ENCODE results near the gene DACH1.

The DACH1 gene

DNA sequence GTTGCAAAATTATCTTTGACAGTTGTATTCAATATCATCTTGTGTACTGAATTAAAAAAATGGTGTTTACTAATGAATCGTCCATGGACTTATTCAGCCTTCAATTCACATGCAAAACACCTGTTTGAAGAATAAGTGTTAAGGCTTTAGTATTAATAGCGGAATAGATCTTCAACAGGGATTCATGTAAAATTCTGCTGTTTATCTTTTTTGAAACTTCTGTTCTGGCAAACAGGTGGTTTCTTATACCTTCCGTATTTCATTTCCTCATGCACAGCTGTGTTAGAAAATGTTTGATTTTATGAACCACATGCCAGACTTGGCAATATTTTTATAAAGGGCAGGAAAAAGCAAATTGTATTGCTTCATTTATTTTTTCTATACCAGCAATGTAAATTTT lies 255.7 kb downstream of the DACH1 start:
- no peak overlapping the region for H3K4me3 ChIP-seq (ENCODE audit: low read depth, low read length)
- no peak for TF ChIP-seq MYC (IDR thresholded peaks at IDR 0.05; ENCODE audit: low read depth, low read length)
- TF ChIP-seq, protein P1, sequence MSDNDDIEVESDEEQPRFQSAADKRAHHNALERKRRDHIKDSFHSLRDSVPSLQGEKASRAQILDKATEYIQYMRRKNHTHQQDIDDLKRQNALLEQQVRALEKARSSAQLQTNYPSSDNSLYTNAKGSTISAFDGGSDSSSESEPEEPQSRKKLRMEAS (IDR thresholded peaks at IDR 0.05; ENCODE audit: low read depth, low read length), result 0 out of 2 replicates have a peak, but pooled peaks have one; percentile 7
- DNase-seq (ENCODE audit: low read depth), result no peak

DNA sequence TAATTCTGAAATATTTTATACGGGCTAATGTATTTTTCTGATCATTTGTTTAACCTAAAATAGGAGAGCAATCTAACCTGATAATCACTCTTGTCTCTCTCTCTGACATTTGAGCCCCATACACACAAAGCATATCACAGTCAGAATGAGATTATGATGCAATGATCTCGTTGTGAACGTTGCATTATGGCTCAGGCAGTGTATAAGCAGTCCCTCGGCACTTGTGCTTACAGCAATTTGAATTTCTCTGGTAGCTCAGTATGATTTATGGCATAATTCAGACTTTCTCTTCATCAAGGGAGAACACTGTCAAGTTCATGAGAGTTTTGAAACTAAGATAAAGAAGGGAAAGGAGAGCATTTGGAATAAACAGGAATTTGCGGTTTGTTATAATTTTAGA lies 256.1 kb downstream of the DACH1 start:
- no peak overlapping the region for H3K4me3 ChIP-seq (ENCODE audit: low read depth, low read length)
- DNase-seq (ENCODE audit: low read depth), result peak; percentile 29
- TF ChIP-seq MYC (IDR thresholded peaks at IDR 0.05; ENCODE audit: low read depth, low read length) (peak; percentile 49), POLR2A (IDR thresholded peaks at IDR 0.05; ENCODE audit: extremely low read depth, insufficient read length) (no peak)
- TF ChIP-seq, protein P1 (IDR thresholded peaks at IDR 0.05; ENCODE audit: low read depth, low read length), result peak; percentile 39; the same call in 1 of the 2 replicates

DNA sequence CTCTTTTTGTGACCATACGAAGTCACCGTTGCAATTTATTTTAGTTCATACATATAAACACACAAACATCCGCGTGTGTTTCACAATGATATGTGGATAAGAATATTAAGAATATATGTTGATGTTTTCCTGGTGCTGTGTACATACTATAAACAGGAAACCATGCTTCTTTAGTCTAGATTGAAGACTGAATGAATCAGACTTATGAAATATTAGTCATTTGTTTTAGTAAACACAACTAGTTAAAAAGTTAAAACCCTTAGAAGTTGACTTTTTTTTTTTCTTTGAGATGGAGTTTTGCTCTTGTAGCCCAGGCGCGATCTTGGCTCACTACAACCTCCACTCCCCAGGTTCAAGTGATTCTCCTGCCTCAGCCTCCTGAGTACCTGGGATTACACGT lies 257.7 kb downstream of the DACH1 start:
- H3K4me3 ChIP-seq (ENCODE audit: low read depth, low read length), result no peak overlapping the region
- no peak for TF ChIP-seq MYC (IDR thresholded peaks at IDR 0.05; ENCODE audit: low read depth, low read length)
- TF ChIP-seq, protein P2, sequence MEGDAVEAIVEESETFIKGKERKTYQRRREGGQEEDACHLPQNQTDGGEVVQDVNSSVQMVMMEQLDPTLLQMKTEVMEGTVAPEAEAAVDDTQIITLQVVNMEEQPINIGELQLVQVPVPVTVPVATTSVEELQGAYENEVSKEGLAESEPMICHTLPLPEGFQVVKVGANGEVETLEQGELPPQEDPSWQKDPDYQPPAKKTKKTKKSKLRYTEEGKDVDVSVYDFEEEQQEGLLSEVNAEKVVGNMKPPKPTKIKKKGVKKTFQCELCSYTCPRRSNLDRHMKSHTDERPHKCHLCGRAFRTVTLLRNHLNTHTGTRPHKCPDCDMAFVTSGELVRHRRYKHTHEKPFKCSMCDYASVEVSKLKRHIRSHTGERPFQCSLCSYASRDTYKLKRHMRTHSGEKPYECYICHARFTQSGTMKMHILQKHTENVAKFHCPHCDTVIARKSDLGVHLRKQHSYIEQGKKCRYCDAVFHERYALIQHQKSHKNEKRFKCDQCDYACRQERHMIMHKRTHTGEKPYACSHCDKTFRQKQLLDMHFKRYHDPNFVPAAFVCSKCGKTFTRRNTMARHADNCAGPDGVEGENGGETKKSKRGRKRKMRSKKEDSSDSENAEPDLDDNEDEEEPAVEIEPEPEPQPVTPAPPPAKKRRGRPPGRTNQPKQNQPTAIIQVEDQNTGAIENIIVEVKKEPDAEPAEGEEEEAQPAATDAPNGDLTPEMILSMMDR (IDR thresholded peaks at IDR 0.05; ENCODE audit: low read depth, low read length), result no peak
- no peak for TF ChIP-seq POLR2A (IDR thresholded peaks at IDR 0.05; ENCODE audit: extremely low read depth, insufficient read length)
- TF ChIP-seq, protein P1 (IDR thresholded peaks at IDR 0.05; ENCODE audit: low read depth, low read length), result no peak
- no peak for DNase-seq (ENCODE audit: low read depth)

DNA sequence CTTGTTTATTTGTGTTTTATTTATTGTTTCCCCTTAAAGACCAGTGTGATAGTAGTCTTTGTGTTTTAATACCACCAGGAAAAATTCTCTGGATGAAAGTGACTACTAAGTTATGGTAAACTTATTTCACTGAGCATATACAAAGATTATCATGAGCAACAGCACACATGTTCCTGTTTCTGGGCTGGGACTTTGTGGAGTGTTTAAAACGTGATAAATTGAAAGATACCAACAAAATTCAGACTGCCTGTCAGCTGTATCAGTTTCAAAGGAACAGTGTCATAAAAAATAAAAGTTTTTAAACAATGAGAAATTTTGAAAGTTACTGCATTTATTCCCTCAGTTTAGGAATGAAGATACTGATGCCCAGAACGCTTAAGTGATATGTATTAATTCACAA lies 259.4 kb downstream of the DACH1 start:
- no peak for DNase-seq (ENCODE audit: low read depth)
- TF ChIP-seq POLR2A (IDR thresholded peaks at IDR 0.05; ENCODE audit: extremely low read depth, insufficient read length) (no peak), MYC (IDR thresholded peaks at IDR 0.05; ENCODE audit: low read depth, low read length) (no peak)
- TF ChIP-seq, protein P1 (IDR thresholded peaks at IDR 0.05; ENCODE audit: low read depth, low read length), result no peak
- TF ChIP-seq, protein P2 (IDR thresholded peaks at IDR 0.05; ENCODE audit: low read depth, low read length), result no peak
- no peak overlapping the region for H3K4me3 ChIP-seq (ENCODE audit: low read depth, low read length)

DNA sequence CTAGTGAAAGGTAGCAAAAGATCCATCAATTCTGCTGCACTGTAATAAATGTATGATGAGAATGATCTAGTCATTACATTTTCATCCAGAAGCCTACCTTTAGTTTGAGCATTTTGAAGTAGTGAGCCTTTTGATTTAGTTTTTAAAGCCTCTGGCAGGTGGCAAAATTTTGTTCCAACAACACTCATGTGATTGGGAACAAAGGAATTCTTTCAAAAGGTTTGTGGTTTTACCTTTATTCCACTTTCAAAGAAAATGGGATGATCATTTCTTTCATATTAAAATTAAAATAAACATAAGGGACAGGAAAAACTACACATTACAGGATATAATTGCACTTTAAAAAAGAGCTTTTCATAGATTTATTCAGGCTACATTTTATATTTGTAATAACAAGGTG lies 260.2 kb downstream of the DACH1 start:
- H3K4me3 ChIP-seq (ENCODE audit: low read depth, low read length), result no peak overlapping the region
- TF ChIP-seq, protein P1 (IDR thresholded peaks at IDR 0.05; ENCODE audit: low read depth, low read length), result no peak
- TF ChIP-seq POLR2A (IDR thresholded peaks at IDR 0.05; ENCODE audit: extremely low read depth, insufficient read length), result no peak
- TF ChIP-seq, protein P2 (IDR thresholded peaks at IDR 0.05; ENCODE audit: low read depth, low read length), result no peak
- TF ChIP-seq MYC (IDR thresholded peaks at IDR 0.05; ENCODE audit: low read depth, low read length), result no peak
- DNase-seq (ENCODE audit: low read depth), result no peak

DNA sequence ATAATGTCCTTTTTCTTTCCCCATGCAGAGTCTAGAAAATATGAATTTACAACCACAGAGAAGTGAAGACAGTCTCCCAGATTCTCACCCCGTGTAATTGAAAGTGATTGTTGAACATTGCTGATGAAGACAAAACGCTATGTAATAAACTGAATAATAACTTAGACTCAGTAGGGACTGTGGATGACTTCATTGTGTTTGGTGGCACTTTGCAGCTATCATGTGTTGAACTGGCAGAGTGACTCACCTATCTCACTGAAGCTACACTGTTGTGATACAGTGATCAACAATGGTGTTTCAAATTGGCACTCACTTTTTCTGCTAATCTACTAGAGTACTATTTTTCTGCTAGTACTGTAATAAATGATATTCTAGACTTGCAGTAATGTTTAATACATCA lies 261.3 kb downstream of the DACH1 start:
- TF ChIP-seq, protein P2 (IDR thresholded peaks at IDR 0.05; ENCODE audit: low read depth, low read length), result no peak
- no peak for TF ChIP-seq POLR2A (IDR thresholded peaks at IDR 0.05; ENCODE audit: extremely low read depth, insufficient read length)
- TF ChIP-seq, protein P1 (IDR thresholded peaks at IDR 0.05; ENCODE audit: low read depth, low read length), result no peak
- no peak for TF ChIP-seq MYC (IDR thresholded peaks at IDR 0.05; ENCODE audit: low read depth, low read length)
- no peak overlapping the region for H3K4me3 ChIP-seq (ENCODE audit: low read depth, low read length)
- DNase-seq (ENCODE audit: low read depth), result no peak

Measured in NB4 (cell line).